Activated CD4-positive, alpha-beta memory T cell treated with anti-CD3 and anti-CD28 coated beads for 36 hours (primary cell): ENCODE results near the gene TMEM127. TPM values are rescaled to one million over a fixed set of nuclear protein-coding genes. Genes with fewer than 3 reads are reported as not detected.
A peak's percentile ranks its signal among the peaks of the same experiment; 100 is the strongest.

Experiments
- CTCF ChIA-PET: fragments of 350-600 bp; sonication (Branson Sonifier 250); formaldehyde crosslinking; loops from one replicate; lab custom pipeline; 2021; ENCODE audit warnings: antibody characterized with exemption, inconsistent platforms; lab: Charles Lee
- POLR2A ChIA-PET: fragments of 350-600 bp; sonication (Branson Sonifier 250); formaldehyde crosslinking; loops from one replicate; lab custom pipeline; 2021; ENCODE audit warnings: antibody characterized with exemption; lab: Charles Lee
- DNase-seq: peaks from one replicate; pipeline ENCODE4 v3.0.0-alpha.2; 2020
- H3K27ac Mint-ChIP-seq: one replicate; pipeline ENCODE4 v1.8.0; 2021; ENCODE audit warnings: mixed read lengths
- H3K27me3 Mint-ChIP-seq: one replicate; pipeline ENCODE4 v1.8.0; 2021; ENCODE audit warnings: mixed read lengths
- H3K36me3 Mint-ChIP-seq: one replicate; pipeline ENCODE4 v1.8.0; 2021; ENCODE audit warnings: mixed read lengths
- H3K4me1 Mint-ChIP-seq: one replicate; pipeline ENCODE4 v1.8.0; 2021; ENCODE audit warnings: low read depth, mixed read lengths
- H3K4me3 Mint-ChIP-seq: one replicate; pipeline ENCODE4 v1.8.0; 2021; ENCODE audit warnings: mild to moderate bottlenecking, mixed read lengths
- H3K9me3 Mint-ChIP-seq: one replicate; pipeline ENCODE4 v1.8.0; 2021; ENCODE audit warnings: mixed read lengths
- intact Hi-C: fragments of 100-400 bp; cut with micrococcal nuclease; formaldehyde crosslinking; loops from one replicate; pipeline ENCODE4 v1.15.1; 2023
- total RNA-seq, 2 experiments: library from RNA; stranded (reverse); gene quantifications; one replicate each; pipeline ENCODE4 v1.2.3, GENCODE V29; 2021

Gene TMEM127
- total RNA-seq, 2 experiments from 2014 or later: 19.3 to 22.2 TPM

DNA sequence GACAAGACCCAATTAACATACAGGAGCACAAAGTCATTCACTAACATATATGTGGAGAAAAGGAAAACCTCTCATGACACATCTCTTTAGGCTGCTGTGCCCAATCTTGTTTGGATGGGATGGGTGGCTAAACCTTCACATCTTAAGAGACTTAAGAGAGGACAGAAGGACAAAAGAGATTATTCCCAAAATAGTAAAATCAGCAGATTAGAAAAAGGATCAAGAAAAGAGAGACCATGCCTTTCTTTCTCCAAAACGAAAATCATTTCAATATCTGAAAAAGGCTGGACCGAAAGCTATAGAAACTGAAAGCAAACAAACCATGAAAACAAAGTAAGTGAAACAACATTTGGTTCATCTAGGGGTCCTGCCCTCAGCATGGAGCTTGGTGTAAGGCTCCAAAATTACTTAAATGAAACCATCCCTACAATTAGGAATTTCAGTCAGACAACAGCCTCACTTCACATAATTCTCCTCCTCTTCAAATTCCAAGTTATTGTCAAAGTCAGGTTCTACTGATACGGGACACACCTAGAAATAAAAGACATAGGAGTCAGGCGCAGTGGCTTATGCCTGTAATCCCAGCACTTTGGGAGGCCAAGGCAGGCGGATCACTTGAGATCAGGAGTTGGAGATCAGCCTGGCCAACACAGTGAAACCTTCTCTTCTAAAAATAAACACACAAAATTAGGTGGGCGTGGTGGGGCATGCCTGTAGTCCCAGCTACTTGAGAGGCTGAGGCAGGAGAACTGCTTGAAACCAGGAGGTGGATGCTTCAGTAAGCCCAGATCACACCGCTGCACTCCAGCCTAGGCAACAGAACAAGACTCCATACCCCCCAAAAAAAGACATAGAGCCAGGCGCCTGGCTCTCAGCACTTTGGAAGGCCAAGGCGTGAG lies 62.4 kb downstream of the TMEM127 start:
- intact Hi-C loops: no loop called here
- Mint-ChIP-seq H3K36me3 (peaks cover 39% of the 10 kb centered on the region), H3K27me3 (no peaks in the 10 kb centered on the region), H3K4me3 (peak overlapping the region; percentile 57), H3K9me3 (no peaks in the 10 kb centered on the region), H3K27ac (peak overlapping the region; percentile 48), H3K4me1 (peaks cover 78% of the 10 kb centered on the region)
- ChIA-PET CTCF (interaction anchor here (1.5 to 4.1 kb wide), 3 partner anchors 28 to 64 kb away, joined by 5 to 21 read pairs (median 6); no protein-coding TSS in a partner anchor), POLR2A (interaction anchor here (0.8 kb wide), 1 partner anchor 29 kb away, joined by 4 read pairs; no protein-coding TSS in a partner anchor)
- no peak for DNase-seq

DNA sequence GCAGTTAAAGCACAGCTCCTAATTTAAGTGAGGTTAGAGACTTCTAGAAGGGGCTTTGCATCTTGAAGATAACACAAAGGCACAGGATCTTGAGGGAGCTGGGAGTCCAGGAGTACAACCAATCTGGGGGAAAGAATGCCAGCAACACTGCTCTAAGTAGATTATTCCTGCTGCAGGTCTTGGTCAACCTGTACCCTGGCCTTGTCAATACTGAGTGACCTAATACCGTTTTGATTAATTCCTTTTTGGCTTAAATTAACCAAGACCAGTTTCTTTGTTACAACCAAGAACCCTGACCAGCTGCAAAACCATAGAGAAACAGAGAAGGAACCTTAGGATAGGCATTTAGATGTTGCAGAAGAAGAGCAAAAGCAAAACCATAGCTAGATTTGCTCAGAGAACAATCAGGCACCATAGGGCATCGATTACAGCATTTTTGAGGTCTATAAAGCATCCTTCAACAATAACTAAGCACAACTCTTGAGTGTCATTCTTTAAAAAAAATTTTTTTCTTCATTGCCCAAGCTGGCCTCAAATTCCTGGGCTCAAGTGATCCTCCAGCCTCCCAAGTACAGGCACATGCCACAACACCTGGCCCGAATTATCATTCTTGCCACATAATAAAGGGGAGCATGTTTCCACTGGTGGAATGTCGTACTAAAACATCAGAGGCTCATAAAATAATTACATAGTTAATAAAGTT lies 63.5 kb downstream of the TMEM127 start:
- CTCF ChIA-PET: interaction anchor here (0.7 to 4.1 kb wide), 6 partner anchors 12 to 85 kb away, joined by 3 to 21 read pairs (median 6); no protein-coding TSS in a partner anchor
- peak overlapping the region; percentile 13 for H3K27ac Mint-ChIP-seq
- peaks cover 33% of the 10 kb centered on the region for H3K36me3 Mint-ChIP-seq
- H3K4me3 Mint-ChIP-seq: no peak overlapping the region
- no peaks in the 10 kb centered on the region for H3K9me3 Mint-ChIP-seq
- intact Hi-C loops: no loop called here
- POLR2A ChIA-PET: no interaction called here
- H3K4me1 Mint-ChIP-seq: peaks cover 82% of the 10 kb centered on the region
- DNase-seq: no peak
- no peaks in the 10 kb centered on the region for H3K27me3 Mint-ChIP-seq

DNA sequence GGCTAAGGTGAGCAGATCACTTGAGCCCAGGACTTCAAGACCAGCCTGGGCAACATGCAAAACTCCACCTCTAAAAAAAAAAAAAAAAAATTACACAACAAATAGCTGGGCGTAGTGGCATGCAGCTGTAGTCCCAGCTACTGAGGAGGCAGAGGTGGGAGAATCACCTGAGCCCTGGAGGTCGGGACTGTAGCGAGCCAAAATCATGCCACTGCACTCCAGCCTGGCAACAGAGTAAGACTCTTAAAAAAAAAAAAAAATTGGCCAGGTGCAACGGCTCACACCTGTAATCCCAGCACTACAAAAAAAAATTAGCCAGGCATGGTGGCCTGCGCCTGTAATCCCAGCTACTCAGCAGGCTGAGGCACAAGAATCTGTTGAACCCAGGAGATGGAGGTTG lies 64.5 kb downstream of the TMEM127 start:
- Mint-ChIP-seq H3K27ac (no peak overlapping the region), H3K4me1 (peaks cover 76% of the 10 kb centered on the region)
- intact Hi-C loops: no loop called here

DNA sequence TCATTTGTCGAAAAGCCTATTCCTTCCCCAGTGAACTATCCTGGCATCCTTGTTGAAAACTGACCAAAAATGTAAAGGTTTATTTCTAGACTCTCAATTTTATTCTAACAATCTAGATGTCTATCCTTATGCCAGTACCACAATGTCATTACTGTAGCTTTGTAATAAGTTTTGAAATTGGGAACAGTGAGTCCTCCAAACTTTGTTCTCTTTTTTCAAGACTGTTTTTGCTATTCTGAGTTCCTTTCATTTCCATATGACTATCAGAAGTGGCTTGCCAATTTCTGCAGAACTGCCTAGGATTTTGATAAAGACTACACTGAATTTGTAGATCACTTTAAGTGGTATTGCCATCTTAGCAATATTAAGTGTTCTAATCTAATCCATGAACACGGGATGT lies 66.9 kb downstream of the TMEM127 start:
- intact Hi-C loops: no loop called here
- H3K4me1 Mint-ChIP-seq: peaks cover 55% of the 10 kb centered on the region
- ChIA-PET POLR2A (interaction anchor here (0.6 kb wide), 1 partner anchor 60 kb away, joined by 3 read pairs; no protein-coding TSS in a partner anchor), CTCF (interaction anchor here (1.2 to 1.7 kb wide), 2 partner anchors 55 to 68 kb away, joined by 3 read pairs; no protein-coding TSS in a partner anchor)
- no peak overlapping the region for H3K27ac Mint-ChIP-seq
- DNase-seq: no peak
- H3K36me3 Mint-ChIP-seq: peaks cover 25% of the 10 kb centered on the region
- H3K9me3 Mint-ChIP-seq: no peaks in the 10 kb centered on the region
- no peak overlapping the region for H3K4me3 Mint-ChIP-seq
- no peaks in the 10 kb centered on the region for H3K27me3 Mint-ChIP-seq

More for the DNA sequence above, 64.5 kb downstream of the TMEM127 start:
- Mint-ChIP-seq H3K4me3 (no peak overlapping the region), H3K9me3 (no peaks in the 10 kb centered on the region), H3K27me3 (no peaks in the 10 kb centered on the region), H3K36me3 (peaks cover 27% of the 10 kb centered on the region)
- no peak for DNase-seq
- POLR2A ChIA-PET: interaction anchor here (0.6 kb wide), 1 partner anchor 64 kb away, joined by 3 read pairs; the partner anchor contains the start of gene TMEM127
- CTCF ChIA-PET: interaction anchor here (0.8 to 4.1 kb wide), 3 partner anchors 26 to 84 kb away, joined by 3 to 21 read pairs (median 15); no protein-coding TSS in a partner anchor

Other genes with a start within 250 kb of the TMEM127 start
- gene GPAT2, start 231.1 kb downstream of the TMEM127 start, total RNA-seq: 10 to 100 TPM; 15.4 to 16.4 TPM
- under 1 TPM; 0.21 to 0.36 TPM for gene ADRA2B, start 149.4 kb downstream of the TMEM127 start, total RNA-seq
- 1 to 10 TPM; 1.8 to 2.4 TPM for gene ASTL, start 127.5 kb downstream of the TMEM127 start, total RNA-seq
- 100 to 1,000 TPM; 522 to 539 TPM for gene DUSP2, start 120.6 kb downstream of the TMEM127 start, total RNA-seq
- gene STARD7, start 57.2 kb downstream of the TMEM127 start, total RNA-seq: 100 to 1,000 TPM; 173 to 181 TPM
- gene CIAO1, start 228 bp upstream of the TMEM127 start, total RNA-seq: 10 to 100 TPM; 86.6 to 87.1 TPM
- gene SNRNP200, start 39.5 kb upstream of the TMEM127 start, total RNA-seq: 100 to 1,000 TPM; 165 to 175 TPM
- gene ITPRIPL1, start 59.3 kb upstream of the TMEM127 start, total RNA-seq: 10 to 100 TPM; 30.2 TPM
- 10 to 100 TPM; 96.9 to 98.8 TPM for gene NCAPH, start 69.8 kb upstream of the TMEM127 start, total RNA-seq
- 1 to 10 TPM in 1 of 2 experiments, under 1 TPM in 1; 0.87 to 1.1 TPM for gene NEURL3, start 239.4 kb upstream of the TMEM127 start, total RNA-seq